OCI-LY1 (cell line): ENCODE results near the gene MPV17L.
"Not testable (repeated sequence)": the region's sequence is repeated elsewhere in the genome, so short reads cannot be mapped to it uniquely, and the experiment has no call there.

ENCODE experiments used
- H2AFZ ChIP-seq: fragments of 200-600 bp; sonication (generic), shearing (Covaris generic); 2 replicates; pipeline ENCODE4 v1.6.0; 2014; ENCODE audit warnings: antibody characterized with exemption, mild to moderate bottlenecking, low read length
- H3F3A ChIP-seq: fragments of 200-600 bp; sonication (generic), shearing (Covaris generic); 2 replicates; pipeline ENCODE4 v1.6.0; 2014; ENCODE audit warnings: mild to moderate bottlenecking, antibody characterized with exemption, low read length, moderate library complexity; ENCODE audit not compliant: insufficient read depth
- H3K27ac ChIP-seq: fragments of 200-600 bp; sonication (generic); 2 replicates; pipeline ENCODE4 v1.5.1; 2014; ENCODE audit warnings: low read length, mixed run types, mild to moderate bottlenecking, low read depth; ENCODE audit not compliant: poor library complexity, severe bottlenecking
- H3K27me3 ChIP-seq: fragments of 200-600 bp; sonication (generic); 2 replicates; pipeline ENCODE4 v1.6.0; 2014; ENCODE audit warnings: antibody characterized with exemption, mild to moderate bottlenecking, low read length, moderate library complexity; ENCODE audit not compliant: insufficient read depth
- H3K36me3 ChIP-seq: fragments of 200-600 bp; sonication (generic); 2 replicates; pipeline ENCODE4 v1.6.1; 2014; ENCODE audit warnings: mild to moderate bottlenecking, antibody characterized with exemption, low read length, moderate library complexity, mixed read lengths; ENCODE audit not compliant: insufficient read depth
- H3K4me1 ChIP-seq: fragments of 200-600 bp; sonication (generic); 2 replicates; pipeline ENCODE4 v1.5.1; 2014; ENCODE audit warnings: mild to moderate bottlenecking, low read length, moderate library complexity; ENCODE audit not compliant: insufficient read depth, severe bottlenecking
- H3K4me2 ChIP-seq: fragments of 200-600 bp; sonication (generic), shearing (Covaris generic); 2 replicates; pipeline ENCODE4 v1.6.1; 2014; ENCODE audit warnings: low read length
- H3K4me3 ChIP-seq: fragments of 200-600 bp; sonication (generic); 2 replicates; pipeline ENCODE4 v1.5.1; 2014; ENCODE audit warnings: low read length, low read depth, mild to moderate bottlenecking, mixed read lengths; ENCODE audit not compliant: poor library complexity, severe bottlenecking
- H3K79me2 ChIP-seq: fragments of 200-600 bp; shearing (Covaris generic); 2 replicates; pipeline ENCODE4 v1.6.1; 2016; ENCODE audit warnings: mixed run types, low read length, mixed read lengths; ENCODE audit not compliant: insufficient read depth
- H3K9ac ChIP-seq: fragments of 200-600 bp; sonication (generic), shearing (Covaris generic); 2 replicates; pipeline ENCODE4 v1.6.1; 2014; ENCODE audit warnings: mild to moderate bottlenecking, low read length, mixed read lengths
- H3K9me2 ChIP-seq: fragments of 200-600 bp; sonication (generic), shearing (Covaris generic); 2 replicates; pipeline ENCODE4 v1.6.1; 2014; ENCODE audit warnings: low read depth, mild to moderate bottlenecking, low read length, mixed read lengths
- H3K9me3 ChIP-seq: fragments of 200-600 bp; shearing (Covaris generic); 2 replicates; pipeline ENCODE4 v1.6.1; 2014; ENCODE audit warnings: low read length, mixed read lengths
- H4K20me1 ChIP-seq: fragments of 200-600 bp; sonication (generic), shearing (Covaris generic); 2 replicates; pipeline ENCODE4 v1.6.0; 2016; ENCODE audit warnings: mild to moderate bottlenecking, low read length; ENCODE audit not compliant: insufficient read depth
- CTCF ChIP-seq: fragments of 200-600 bp; sonication (generic), shearing (Covaris generic); IDR thresholded peaks from 2 replicates; pipeline ENCODE4 v1.5.1; 2017; ENCODE audit warnings: mild to moderate bottlenecking, antibody characterized with exemption, low read length, moderate library complexity, mixed read lengths
- EZH2 ChIP-seq: fragments of 200-600 bp; sonication (generic), shearing (Covaris generic); IDR thresholded peaks from 2 replicates; pipeline ENCODE4 v1.8.0; 2017; ENCODE audit warnings: borderline replicate concordance, mixed run types, mild to moderate bottlenecking, antibody characterized with exemption, low read length, moderate library complexity, mixed read lengths

Gene MPV17L

GRCh38 chr16:15451098-15451731 lies 55.7 kb downstream of the MPV17L start:
- no peak for TF ChIP-seq EZH2
- Histone ChIP-seq H4K20me1 (no peaks in the 10 kb centered on the region), H2AFZ (no peak overlapping the region), H3F3A (no peaks in the 10 kb centered on the region), H3K79me2 (no peaks in the 10 kb centered on the region), H3K4me3 (no peak overlapping the region), H3K9ac (no peak overlapping the region), H3K27ac (no peak overlapping the region), H3K4me2 (no peak overlapping the region), H3K9me2 (no peaks in the 10 kb centered on the region), H3K36me3 (no peaks in the 10 kb centered on the region), H3K4me1 (no peaks in the 10 kb centered on the region), H3K9me3 (no peaks in the 10 kb centered on the region), H3K27me3 (no peaks in the 10 kb centered on the region; the same call in 1 of the 2 replicates)

- Histone ChIP-seq H3K9me2 (no peaks in the 10 kb centered on the region), H3K36me3 (no peaks in the 10 kb centered on the region), H2AFZ (no peak overlapping the region), H4K20me1 (no peaks in the 10 kb centered on the region), H3K9me3 (no peaks in the 10 kb centered on the region), H3K79me2 (no peaks in the 10 kb centered on the region), H3F3A (no peaks in the 10 kb centered on the region), H3K27me3 (no peaks in the 10 kb centered on the region; the same call in 1 of the 2 replicates), H3K9ac (no peak overlapping the region), H3K4me1 (no peaks in the 10 kb centered on the region), H3K27ac (no peak overlapping the region), H3K4me3 (no peak overlapping the region), H3K4me2 (no peak overlapping the region)
- no peak for TF ChIP-seq EZH2
- TF ChIP-seq CTCF, result no peak
Measured at GRCh38 chr16:15452246-15452855, 56.8 kb downstream of the MPV17L start.

GRCh38 chr16:15453296-15453695 lies 57.7 kb downstream of the MPV17L start:
- H3K4me3 ChIP-seq, H2AFZ ChIP-seq, H3K9me2 ChIP-seq, H3K4me2 ChIP-seq, H3F3A ChIP-seq, H3K9ac ChIP-seq, H3K79me2 ChIP-seq, H3K27me3 ChIP-seq, H3K4me1 ChIP-seq, H3K9me3 ChIP-seq, H3K27ac ChIP-seq, H3K36me3 ChIP-seq, H4K20me1 ChIP-seq: not testable (repeated sequence)

- H3K4me3 ChIP-seq, H3K27ac ChIP-seq, H3K36me3 ChIP-seq, H3K9ac ChIP-seq, H3K9me3 ChIP-seq, H3K9me2 ChIP-seq, H3F3A ChIP-seq, H3K4me1 ChIP-seq, H4K20me1 ChIP-seq, H3K79me2 ChIP-seq, H2AFZ ChIP-seq, H3K27me3 ChIP-seq, H3K4me2 ChIP-seq: not testable (repeated sequence)
Measured at GRCh38 chr16:15454933-15455332, 59.4 kb downstream of the MPV17L start.
